Colonic mucosa (tissue), 4 donors: ENCODE measurements around the gene RELCH. TPM values are rescaled to one million over a fixed set of nuclear protein-coding genes. Genes with fewer than 3 reads are reported as not detected.
A peak's percentile ranks its signal among the peaks of the same experiment; 100 is the strongest.

Source experiments
- DNase-seq: peaks from one replicate; pipeline ENCODE4 v3.0.0-alpha.2; 2020
- H3K27ac ChIP-seq: fragments of 200-600 bp; one replicate; pipeline ENCODE4 v1.8.0; 2021
- H3K27me3 ChIP-seq: fragments of 200-600 bp; one replicate; pipeline ENCODE4 v1.8.0; 2021
- H3K36me3 ChIP-seq: fragments of 200-600 bp; one replicate; pipeline ENCODE4 v1.8.0; 2021
- H3K4me1 ChIP-seq: fragments of 200-600 bp; one replicate; pipeline ENCODE4 v1.8.0; 2021; ENCODE audit warnings: mild to moderate bottlenecking
- H3K4me3 ChIP-seq: fragments of 200-600 bp; one replicate; pipeline ENCODE4 v1.8.0; 2021
- H3K9ac ChIP-seq, 2 donors: one replicate each; pipeline ENCODE4 v1.7.0; 2013; ENCODE audit warnings: control low read depth in 2 of 2, low read depth in 2 of 2, low read length in 2 of 2
- H3K9me3 ChIP-seq: fragments of 200-600 bp; one replicate; pipeline ENCODE4 v1.8.0; 2021
- CTCF ChIP-seq: fragments of 200-600 bp; IDR thresholded peaks from one replicate; pipeline ENCODE4 v1.8.0; 2022; ENCODE audit warnings: antibody characterized with exemption, mild to moderate bottlenecking
- intact Hi-C: fragments of 100-400 bp; cut with DNase I; formaldehyde crosslinking; loops from one replicate; pipeline ENCODE4 v1.14.1; 2022
- total RNA-seq, 2 donors: library from RNA; stranded (reverse); fragmentation: NEBNext Ultra II Directional in 1 of 2; extraction: Animal tissue kit (Norgen Biotek cat#: 25700) in 1 of 2; gene quantifications; one replicate each; pipeline ENCODE4 v1.2.1, GENCODE V29; 2021
- donor health status: healthy.
- donor health status: DM: no; HTN: no; CAD: no.
- donor health status: DM: no; HTN: no; CAD: no.

Gene RELCH
- total RNA-seq, 2 donors from 2014 or later, result 38.9 to 56.9 TPM

- intact Hi-C loops, result loop anchor here (2.0 kb wide), 1 partner anchor 65 kb away; no protein-coding TSS in a partner anchor
- peak; percentile 98 for TF ChIP-seq CTCF
- no peak overlapping the region for H3K27ac ChIP-seq
- H3K4me3 ChIP-seq, result no peak overlapping the region
- H3K4me1 ChIP-seq, result no peaks in the 10 kb centered on the region
- H3K27me3 ChIP-seq, result no peaks in the 10 kb centered on the region
- peak; percentile 54 for DNase-seq
- H3K36me3 ChIP-seq, result no peaks in the 10 kb centered on the region
- no peak overlapping the region for H3K9ac ChIP-seq
- no peaks in the 10 kb centered on the region for H3K9me3 ChIP-seq
These were observed 3.4 kb upstream of the RELCH start for GRCh38 chr18:62183578-62184195.

GRCh38 chr18:62186499-62186773, 619 bp upstream of the RELCH start:
- no peak for TF ChIP-seq CTCF
- H3K9ac ChIP-seq, result peak overlapping the region; percentile 82 to 96
- no peaks in the 10 kb centered on the region for H3K27me3 ChIP-seq
- intact Hi-C loops, result no loop called here
- DNase-seq, result no peak
- H3K36me3 ChIP-seq, result no peaks in the 10 kb centered on the region
- H3K27ac ChIP-seq, result peak overlapping the region; percentile 77
- no peaks in the 10 kb centered on the region for H3K4me1 ChIP-seq
- H3K9me3 ChIP-seq, result no peaks in the 10 kb centered on the region
- peak overlapping the region; percentile 92 for H3K4me3 ChIP-seq

GRCh38 chr18:62187543-62188510, 772 bp downstream of the RELCH start:
- TF ChIP-seq CTCF, result no peak
- Histone ChIP-seq H3K27ac (peak overlapping the region; percentile 87), H3K4me1 (no peaks in the 10 kb centered on the region), H3K36me3 (no peaks in the 10 kb centered on the region), H3K9me3 (no peaks in the 10 kb centered on the region), H3K4me3 (peak overlapping the region; percentile 92), H3K9ac (peak overlapping the region; percentile 94 to 95), H3K27me3 (no peaks in the 10 kb centered on the region)
- peak; percentile 67 for DNase-seq
- intact Hi-C loops, result no loop called here

GRCh38 chr18:62189208-62189607, 2.2 kb downstream of the RELCH start:
- no peak overlapping the region for H3K27ac ChIP-seq
- intact Hi-C loops, result no loop called here
- H3K36me3 ChIP-seq, result no peaks in the 10 kb centered on the region
- no peak for DNase-seq
- no peak for TF ChIP-seq CTCF
- H3K4me1 ChIP-seq, result no peaks in the 10 kb centered on the region
- H3K9me3 ChIP-seq, result no peaks in the 10 kb centered on the region
- H3K9ac ChIP-seq, result peak overlapping the region in 1 of 2 donors; percentile 94
- no peaks in the 10 kb centered on the region for H3K27me3 ChIP-seq
- H3K4me3 ChIP-seq, result peak overlapping the region; percentile 92

- H3K4me1 ChIP-seq, result no peaks in the 10 kb centered on the region
- H3K9me3 ChIP-seq, result no peaks in the 10 kb centered on the region
- no peak for DNase-seq
- no peaks in the 10 kb centered on the region for H3K36me3 ChIP-seq
- intact Hi-C loops, result no loop called here
- H3K27ac ChIP-seq, result no peak overlapping the region
- H3K9ac ChIP-seq, result no peak overlapping the region
- H3K4me3 ChIP-seq, result no peak overlapping the region
- TF ChIP-seq CTCF, result no peak
- H3K27me3 ChIP-seq, result no peaks in the 10 kb centered on the region
These were observed 9.0 kb downstream of the RELCH start for GRCh38 chr18:62196079-62196478.
